CD4-positive, alpha-beta memory T cell (primary cell): Measurements from ENCODE around the gene NFATC3. TPM values are rescaled to one million over a fixed set of nuclear protein-coding genes. Genes with fewer than 3 reads are reported as not detected.
A peak's percentile ranks its signal among the peaks of the same experiment; 100 is the strongest.

Experiments
- CTCF ChIA-PET: fragments of 350-600 bp; sonication (Branson Sonifier 250); formaldehyde crosslinking; loops from one replicate; lab custom pipeline; 2021; ENCODE audit warnings: inconsistent platforms; ENCODE audit not compliant: partially characterized antibody; lab: Charles Lee
- POLR2A ChIA-PET: fragments of 350-600 bp; sonication (Branson Sonifier 250); formaldehyde crosslinking; loops from one replicate; lab custom pipeline; 2021; ENCODE audit not compliant: partially characterized antibody; lab: Charles Lee
- DNase-seq, 5 donors: peaks; one replicate each; pipeline versions ENCODE4 v3.0.0 to v3.0.0-alpha.2; 2020 to 2022; ENCODE audit warnings: mixed read lengths in 1 of 5
- H3K27ac ChIP-seq: one replicate; pipeline ENCODE4 v1.7.0; 2013; ENCODE audit warnings: low read depth, low read length
- H3K27me3 ChIP-seq: 2 replicates; pipeline ENCODE4 v1.7.0; 2013; ENCODE audit warnings: mild to moderate bottlenecking, low read length, moderate library complexity; ENCODE audit not compliant: insufficient read depth
- H3K36me3 ChIP-seq: 2 replicates; pipeline ENCODE4 v1.7.0; 2013; ENCODE audit warnings: mild to moderate bottlenecking, low read length, moderate library complexity; ENCODE audit not compliant: insufficient read depth
- H3K4me1 ChIP-seq: 2 replicates; pipeline ENCODE4 v1.7.0; 2013; ENCODE audit warnings: mild to moderate bottlenecking, low read length, moderate library complexity; ENCODE audit not compliant: insufficient read depth
- H3K4me3 ChIP-seq, 2 donors: one replicate each; pipeline ENCODE4 v1.7.0; 2013; ENCODE audit warnings: low read length in 2 of 2, mild to moderate bottlenecking in 1 of 2
- H3K9me3 ChIP-seq, 2 donors: one replicate each; pipeline ENCODE4 v1.7.0; 2013; ENCODE audit warnings: low read length in 2 of 2, control low read depth in 1 of 2; ENCODE audit not compliant: control insufficient read depth in 1 of 2
- H3K27ac Mint-ChIP-seq, 7 donors: one replicate each; pipeline ENCODE4 v1.8.0; 2020 to 2021; ENCODE audit warnings: mixed read lengths in 7 of 7, mild to moderate bottlenecking in 6 of 7, inconsistent platforms in 3 of 7, moderate library complexity in 3 of 7
- H3K27me3 Mint-ChIP-seq, 2 donors: one replicate each; pipeline ENCODE4 v1.8.0; 2020 to 2021; ENCODE audit warnings: mixed read lengths in 2 of 2
- H3K36me3 Mint-ChIP-seq, 2 donors: one replicate each; pipeline ENCODE4 v1.8.0; 2020 to 2021; ENCODE audit warnings: mixed read lengths in 2 of 2, inconsistent platforms in 1 of 2, mild to moderate bottlenecking in 1 of 2
- H3K4me1 Mint-ChIP-seq, 4 donors: one replicate each; pipeline ENCODE4 v1.8.0; 2020 to 2021; ENCODE audit warnings: mixed read lengths in 4 of 4, mild to moderate bottlenecking in 1 of 4
- H3K4me3 Mint-ChIP-seq, 8 donors: one replicate each; pipeline ENCODE4 v1.8.0; 2020 to 2021; ENCODE audit warnings: mixed read lengths in 8 of 8, mild to moderate bottlenecking in 7 of 8, moderate library complexity in 6 of 8, inconsistent platforms in 3 of 8
- H3K9me3 Mint-ChIP-seq, 8 donors: one replicate each; pipeline ENCODE4 v1.8.0; 2020 to 2021; ENCODE audit warnings: mixed read lengths in 8 of 8, mild to moderate bottlenecking in 5 of 8, inconsistent platforms in 3 of 8, moderate library complexity in 1 of 8
- intact Hi-C: fragments of 100-400 bp; cut with micrococcal nuclease; formaldehyde crosslinking; loops from one replicate; pipeline ENCODE4 v1.15.1; 2023
- polyA plus RNA-seq, 2 donors: library from polyadenylated mRNA; unstranded; fragments of 300-500 nt; fragmentation: Illumina TruSeq; gene quantifications; one replicate each; pipeline ENCODE4 v1.2.3, GENCODE V29; 2021
- total RNA-seq, 2 experiments: library from RNA; stranded (reverse); gene quantifications; one replicate each; pipeline ENCODE4 v1.2.3, GENCODE V29; 2021

Gene NFATC3
- total and polyA plus RNA-seq, 4 experiments from 2014 or later: 76.5 to 134 (median 111) TPM

- no peaks in the 10 kb centered on the region for H3K27me3 ChIP-seq
- Mint-ChIP-seq H3K4me1 (peaks cover 16 to 48% (median 32%) of the 10 kb centered on the region in 4 donors), H3K4me3 (no peak overlapping the region), H3K27ac (peak overlapping the region in 6 of 7 donors; percentile 1 to 34 (median 9)), H3K27me3 (no peaks in the 10 kb centered on the region), H3K36me3 (peaks cover 0 to 12% of the 10 kb centered on the region in 2 donors), H3K9me3 (peaks cover 0 to 7% (median 0%) of the 10 kb centered on the region in 8 donors)
- H3K4me1 ChIP-seq: peaks cover 21% of the 10 kb centered on the region
- H3K4me3 ChIP-seq: no peak overlapping the region
- intact Hi-C loops: no loop called here
- peaks cover 11% of the 10 kb centered on the region for H3K36me3 ChIP-seq
- no peaks in the 10 kb centered on the region for H3K9me3 ChIP-seq
- CTCF ChIA-PET: interaction anchor here (0.7 kb wide), 1 partner anchor 567 kb away, joined by 3 read pairs; the partner anchor contains the start of genes C16orf86 and ENKD1
- no peak for DNase-seq
- POLR2A ChIA-PET: interaction anchor here (4.3 kb wide), 1 partner anchor 12 kb away, joined by 23 read pairs; the partner anchor contains the start of gene PLA2G15
- H3K27ac ChIP-seq: no peak overlapping the region
These were observed 148.6 kb downstream of the NFATC3 start for GRCh38 chr16:68233835-68234187.

- H3K4me1 Mint-ChIP-seq: peaks cover 15 to 49% (median 30%) of the 10 kb centered on the region in 4 donors
- H3K27ac Mint-ChIP-seq: peak overlapping the region; percentile 13 to 89 (median 80)
- intact Hi-C loops: no loop called here
- Histone ChIP-seq H3K27me3 (no peaks in the 10 kb centered on the region), H3K4me3 (no peak overlapping the region), H3K4me1 (peaks cover 23% of the 10 kb centered on the region), H3K9me3 (no peaks in the 10 kb centered on the region), H3K36me3 (peaks cover 6% of the 10 kb centered on the region), H3K27ac (no peak overlapping the region)
- H3K4me3 Mint-ChIP-seq: peak overlapping the region; percentile 15 to 76 (median 48)
- ChIA-PET POLR2A (interaction anchor here (0.6 to 4.3 kb wide), 2 partner anchors 11 to 300 kb away, joined by 3 to 23 read pairs; partner anchors contain the start of gene PLA2G15), CTCF (no interaction called here)
- H3K9me3 Mint-ChIP-seq: peaks cover 0 to 7% (median 0%) of the 10 kb centered on the region in 8 donors
- H3K36me3 Mint-ChIP-seq: peaks cover 0 to 8% of the 10 kb centered on the region in 2 donors
- H3K27me3 Mint-ChIP-seq: no peaks in the 10 kb centered on the region
- DNase-seq: peak in 1 of 5 donors; percentile 21
These were observed 149.3 kb downstream of the NFATC3 start for GRCh38 chr16:68234188-68235107.

GRCh38 chr16:68235108-68235886 lies 150.1 kb downstream of the NFATC3 start:
- DNase-seq: peak in 4 of 5 donors; percentile 13 to 59 (median 24)
- H3K4me3 ChIP-seq: no peak overlapping the region
- peaks cover 30% of the 10 kb centered on the region for H3K4me1 ChIP-seq
- no peaks in the 10 kb centered on the region for H3K27me3 ChIP-seq
- intact Hi-C loops: no loop called here
- peak overlapping the region in 4 of 7 donors; percentile 42 to 89 (median 68) for H3K27ac Mint-ChIP-seq
- H3K9me3 Mint-ChIP-seq: peaks cover 0 to 9% (median 0%) of the 10 kb centered on the region in 8 donors
- peak overlapping the region in 5 of 8 donors; percentile 15 to 76 (median 49) for H3K4me3 Mint-ChIP-seq
- ChIA-PET POLR2A (interaction anchor here (0.6 to 4.3 kb wide), 6 partner anchors 8 to 301 kb away, joined by 3 to 23 read pairs (median 14); partner anchors contain the start of genes PLA2G15, PRMT7, SLC7A6 and SLC7A6OS), CTCF (interaction anchor here (3.8 kb wide), 1 partner anchor 26 kb away, joined by 17 read pairs; no protein-coding TSS in a partner anchor)
- no peaks in the 10 kb centered on the region for H3K27me3 Mint-ChIP-seq
- peaks cover 16 to 52% (median 34%) of the 10 kb centered on the region in 4 donors for H3K4me1 Mint-ChIP-seq
- H3K27ac ChIP-seq: no peak overlapping the region
- no peaks in the 10 kb centered on the region for H3K9me3 ChIP-seq
- H3K36me3 Mint-ChIP-seq: peaks cover 0 to 6% of the 10 kb centered on the region in 2 donors
- H3K36me3 ChIP-seq: no peaks in the 10 kb centered on the region

DNA sequence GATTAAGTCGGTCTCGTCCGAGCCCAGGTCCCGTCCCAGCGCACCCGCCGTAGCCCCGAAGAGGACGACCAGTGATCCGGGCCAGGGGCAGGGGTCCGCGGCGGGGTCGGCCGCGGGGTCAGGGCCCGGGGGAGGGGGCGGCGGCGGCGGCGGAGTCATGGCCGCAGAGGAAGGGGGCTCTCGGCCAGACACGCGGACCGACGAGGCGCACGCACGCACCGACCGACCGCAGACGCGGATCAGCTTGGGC lies 150.6 kb downstream of the NFATC3 start, which contains the start of gene ESRP2:
TSS of gene ESRP2 (minus strand) at position 241 of the 250 bp plus-strand sequence. CDS start at position 159, 82 bp downstream.
- Histone ChIP-seq H3K9me3 (no peaks in the 10 kb centered on the region), H3K36me3 (no peaks in the 10 kb centered on the region), H3K27me3 (no peaks in the 10 kb centered on the region), H3K4me1 (peaks cover 30% of the 10 kb centered on the region), H3K27ac (peak within 1 kb of the TSS; percentile 44), H3K4me3 (peak within 1 kb of the TSS in 1 of 2 donors; percentile 70)
- Mint-ChIP-seq H3K27ac (peak within 1 kb of the TSS; percentile 74 to 97 (median 85)), H3K4me1 (peaks cover 16 to 52% (median 34%) of the 10 kb centered on the region in 4 donors), H3K4me3 (peak within 1 kb of the TSS; percentile 88 to 98 (median 95)), H3K9me3 (peaks cover 0 to 9% (median 0%) of the 10 kb centered on the region in 8 donors), H3K36me3 (peaks cover 0 to 2% of the 10 kb centered on the region in 2 donors), H3K27me3 (no peaks in the 10 kb centered on the region)
- ChIA-PET POLR2A (interaction anchor here (1.6 to 4.3 kb wide), 6 partner anchors 8 to 156 kb away, joined by 4 to 23 read pairs (median 14); partner anchors contain the start of genes PLA2G15, PRMT7, SLC7A6 and SLC7A6OS), CTCF (interaction anchor here (3.8 kb wide), 1 partner anchor 25 kb away, joined by 17 read pairs; no protein-coding TSS in a partner anchor)
- intact Hi-C loops: no loop called here
- DNase-seq: peak in 1 of 5 donors; percentile 15

- no peaks in the 10 kb centered on the region for H3K27me3 ChIP-seq
- POLR2A ChIA-PET: interaction anchor here (0.6 to 4.3 kb wide), 15 partner anchors 9 to 301 kb away, joined by 3 to 23 read pairs (median 5); partner anchors contain the start of genes NFATC3, PLA2G15, PRMT7 and SLC7A6
- H3K4me1 ChIP-seq: peaks cover 30% of the 10 kb centered on the region
- Mint-ChIP-seq H3K36me3 (peaks cover 0 to 2% of the 10 kb centered on the region in 2 donors), H3K27ac (peak overlapping the region; percentile 68 to 97 (median 83)), H3K27me3 (no peaks in the 10 kb centered on the region), H3K4me1 (peaks cover 16 to 52% (median 34%) of the 10 kb centered on the region in 4 donors), H3K9me3 (peaks cover 0 to 9% (median 0%) of the 10 kb centered on the region in 8 donors), H3K4me3 (peak overlapping the region; percentile 88 to 98 (median 95))
- H3K27ac ChIP-seq: peak overlapping the region; percentile 44
- intact Hi-C loops: no loop called here
- no peaks in the 10 kb centered on the region for H3K36me3 ChIP-seq
- CTCF ChIA-PET: interaction anchor here (1.3 to 3.8 kb wide), 4 partner anchors 8 to 75 kb away, joined by 3 to 17 read pairs (median 4); partner anchors contain the start of gene SLC7A6
- DNase-seq: peak; percentile 43 to 59 (median 46)
- H3K4me3 ChIP-seq: peak overlapping the region in 1 of 2 donors; percentile 70
- no peaks in the 10 kb centered on the region for H3K9me3 ChIP-seq
These were observed 151.1 kb downstream of the NFATC3 start for GRCh38 chr16:68236137-68236825.

GRCh38 chr16:68236826-68237242 lies 151.7 kb downstream of the NFATC3 start:
- no peaks in the 10 kb centered on the region for H3K27me3 Mint-ChIP-seq
- intact Hi-C loops: loop anchor here (1.0 kb wide), 1 partner anchor 8 kb away; the partner anchor contains the start of gene PLA2G15

More at GRCh38 chr16:68236826-68237242, 151.7 kb downstream of the NFATC3 start:
- CTCF ChIA-PET: interaction anchor here (1.3 to 3.8 kb wide), 5 partner anchors 8 to 143 kb away, joined by 3 to 17 read pairs (median 4); partner anchors contain the start of gene SLC7A6
- peaks cover 16 to 52% (median 34%) of the 10 kb centered on the region in 4 donors for H3K4me1 Mint-ChIP-seq
- Histone ChIP-seq H3K9me3 (no peaks in the 10 kb centered on the region), H3K27me3 (no peaks in the 10 kb centered on the region), H3K4me1 (peaks cover 30% of the 10 kb centered on the region), H3K4me3 (peak overlapping the region in 1 of 2 donors; percentile 70), H3K36me3 (no peaks in the 10 kb centered on the region), H3K27ac (peak overlapping the region; percentile 44)
- peaks cover 0 to 9% (median 0%) of the 10 kb centered on the region in 8 donors for H3K9me3 Mint-ChIP-seq
- peak overlapping the region; percentile 74 to 97 (median 85) for H3K27ac Mint-ChIP-seq
- DNase-seq: peak in 1 of 5 donors; percentile 19
- POLR2A ChIA-PET: interaction anchor here (0.6 to 4.3 kb wide), 16 partner anchors 9 to 302 kb away, joined by 3 to 23 read pairs (median 5); partner anchors contain the start of genes NFATC3, PLA2G15, PRMT7 and SLC7A6
- H3K36me3 Mint-ChIP-seq: peaks cover 0 to 2% of the 10 kb centered on the region in 2 donors
- peak overlapping the region; percentile 88 to 98 (median 95) for H3K4me3 Mint-ChIP-seq
